GM19043 (cell line): ENCODE measurements around the gene KRTAP5-3.

ENCODE experiments used
- ATAC-seq: cut with Tn5 transposase; IDR thresholded peaks from one replicate; pipeline ENCODE4 v1.9.1; 2021; ENCODE audit warnings: low read depth; ENCODE audit not compliant: unreplicated experiment

Gene KRTAP5-3

DNA sequence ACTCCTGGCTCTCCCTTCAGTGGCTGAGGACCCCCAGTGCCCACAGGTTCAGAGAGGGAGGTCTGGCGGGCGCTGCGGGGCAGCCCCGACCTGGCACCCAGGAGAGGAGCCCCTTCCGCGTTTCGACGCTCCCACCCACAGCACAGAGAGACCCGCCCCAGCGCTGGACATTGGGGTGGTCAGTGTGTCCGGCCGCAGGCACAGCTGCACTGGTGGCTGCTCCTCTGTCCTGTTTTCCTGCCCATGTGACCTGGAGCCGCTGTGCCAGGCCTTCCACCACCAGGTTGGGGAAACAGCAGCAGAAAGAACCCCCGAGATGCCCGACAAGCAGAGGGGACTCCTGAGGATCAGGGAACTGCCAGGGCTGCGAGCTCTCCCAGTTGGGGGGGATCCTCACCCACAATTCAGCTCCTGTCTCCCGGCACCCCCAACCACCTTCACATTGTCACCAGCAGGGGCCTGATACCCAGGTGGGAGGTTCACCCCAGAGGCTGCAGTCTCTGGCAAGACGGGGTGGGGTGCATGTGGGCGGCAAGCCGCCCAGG, 35.0 kb upstream of the KRTAP5-3 start:
- no peak for ATAC-seq

DNA sequence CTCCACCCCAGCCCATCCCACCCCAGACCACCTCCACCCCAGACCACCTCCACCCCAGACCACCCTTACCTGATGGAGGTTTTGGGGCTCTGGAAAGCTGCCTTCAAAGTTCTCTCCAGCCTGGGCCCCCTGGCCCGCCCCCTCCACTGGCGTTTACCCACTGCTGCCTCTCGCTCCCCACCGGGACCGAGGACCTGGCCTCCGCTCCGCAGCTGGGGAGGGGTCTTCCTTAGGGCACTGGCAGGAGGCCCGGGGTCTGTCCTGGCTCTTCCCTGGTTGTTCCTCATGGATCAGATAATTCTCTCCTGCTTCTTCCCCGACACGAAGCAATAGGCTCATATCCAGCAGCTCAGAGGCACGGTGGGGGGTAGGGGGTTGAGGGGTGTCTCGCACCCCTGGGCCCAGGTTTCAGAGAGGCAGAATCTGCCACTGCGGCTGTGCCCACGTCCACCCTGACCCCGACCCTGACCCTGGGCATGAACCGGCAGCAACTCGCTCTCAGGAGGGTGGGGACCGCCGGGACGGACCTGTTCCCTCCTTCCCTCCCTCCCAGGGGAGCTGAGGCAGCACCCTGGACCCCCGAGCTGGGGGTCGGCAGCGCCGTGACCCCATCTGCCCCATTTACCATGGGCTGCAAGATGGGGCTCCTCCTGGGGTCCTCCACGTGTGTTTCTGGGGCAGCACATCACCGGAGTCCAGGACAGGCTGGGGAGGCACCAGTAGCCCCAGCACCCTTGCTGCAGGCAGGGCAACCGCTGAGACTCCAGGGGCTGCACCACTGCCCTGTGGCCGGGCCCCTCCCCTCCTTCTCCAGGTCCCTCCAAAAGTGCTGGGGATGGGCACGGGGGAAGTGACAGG, 34.3 kb upstream of the KRTAP5-3 start:
- no peak for ATAC-seq

DNA sequence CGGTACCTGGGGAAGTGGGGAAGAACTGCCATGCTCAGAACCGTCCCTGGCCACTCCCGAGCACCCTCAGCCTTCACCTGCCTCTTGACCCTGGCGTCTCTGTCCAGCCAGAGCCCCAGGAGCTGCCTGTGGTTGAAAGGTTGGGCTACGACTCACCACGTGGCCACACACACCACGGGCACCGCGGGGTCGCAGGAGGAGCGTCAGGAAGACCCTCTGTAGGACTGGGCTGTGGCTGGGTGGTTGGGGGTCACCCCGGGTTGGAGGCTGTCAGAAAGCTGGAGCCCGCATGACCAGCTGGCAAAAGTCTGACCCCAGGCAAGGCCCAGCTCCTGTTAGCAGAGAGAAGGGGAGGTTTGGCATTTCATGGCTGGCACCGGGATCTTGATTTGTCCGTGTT, 32.8 kb upstream of the KRTAP5-3 start:
- no peak for ATAC-seq

DNA sequence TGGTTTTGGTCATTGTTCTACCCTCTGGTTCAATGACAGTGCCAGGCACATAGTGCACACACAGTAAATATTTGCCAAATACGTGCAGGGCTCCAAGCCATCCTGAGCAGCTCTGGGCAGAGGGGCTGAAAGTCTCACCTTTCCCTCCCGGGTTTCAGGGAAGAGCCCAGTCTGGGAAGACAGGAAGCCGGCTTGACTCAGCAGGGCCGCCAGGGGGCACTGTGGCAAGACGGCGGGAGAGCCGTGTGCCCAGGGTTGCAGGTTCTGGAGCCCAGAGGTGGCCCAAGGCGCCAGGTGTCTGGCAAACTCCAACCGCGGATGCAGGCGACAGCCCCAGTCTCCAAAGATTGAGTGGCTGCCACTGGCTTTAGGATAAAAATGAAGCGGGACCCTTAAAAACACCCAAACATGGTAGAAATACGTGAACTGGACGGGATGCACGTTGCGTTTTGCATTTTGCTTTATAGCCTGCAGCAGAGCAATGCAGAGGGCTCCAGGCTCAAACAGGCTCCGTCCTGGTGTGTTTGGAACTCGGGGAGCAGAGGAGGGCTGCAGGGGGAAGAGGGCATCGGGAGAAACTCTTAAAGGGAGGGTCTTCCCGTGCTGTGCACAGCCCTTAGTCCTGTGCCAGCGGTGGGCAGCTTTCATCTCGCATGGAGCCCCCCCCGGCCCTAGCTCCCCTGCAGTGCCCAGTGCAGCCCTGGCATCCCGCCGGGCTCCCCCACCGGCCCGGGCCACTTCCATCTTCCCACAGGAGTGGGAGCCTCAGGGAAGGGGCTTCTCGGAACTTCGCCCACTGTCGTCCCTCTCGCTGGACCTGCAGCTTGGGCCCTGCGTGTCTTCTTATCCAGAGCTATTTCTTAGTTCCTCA, 32.0 kb upstream of the KRTAP5-3 start:
- no peak for ATAC-seq

- no peak for ATAC-seq
Observed at GRCh38 chr11:1639666-1640065, 31.4 kb upstream of the KRTAP5-3 start.

- no peak for ATAC-seq
Observed at GRCh38 chr11:1639102-1639620, 30.9 kb upstream of the KRTAP5-3 start.

DNA sequence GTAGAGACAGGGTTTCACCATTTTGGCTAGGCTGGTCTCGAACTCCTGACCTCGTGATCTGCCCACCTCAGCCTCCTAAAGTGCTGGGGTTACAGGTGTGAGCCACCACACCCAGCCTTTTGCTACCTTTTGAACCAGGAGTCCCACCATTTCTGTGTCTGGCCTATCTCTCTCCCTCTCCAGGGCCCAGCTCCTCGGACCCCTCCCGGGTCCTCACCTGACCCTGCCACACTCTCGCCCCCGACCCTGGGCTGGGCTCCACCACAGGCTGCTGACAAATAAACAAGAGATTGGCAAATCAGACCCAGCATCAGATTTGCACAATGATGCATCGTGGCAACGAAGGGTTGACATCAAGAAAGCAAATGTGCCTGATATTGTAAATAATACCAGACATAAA, 30.1 kb upstream of the KRTAP5-3 start:
- no peak for ATAC-seq

DNA sequence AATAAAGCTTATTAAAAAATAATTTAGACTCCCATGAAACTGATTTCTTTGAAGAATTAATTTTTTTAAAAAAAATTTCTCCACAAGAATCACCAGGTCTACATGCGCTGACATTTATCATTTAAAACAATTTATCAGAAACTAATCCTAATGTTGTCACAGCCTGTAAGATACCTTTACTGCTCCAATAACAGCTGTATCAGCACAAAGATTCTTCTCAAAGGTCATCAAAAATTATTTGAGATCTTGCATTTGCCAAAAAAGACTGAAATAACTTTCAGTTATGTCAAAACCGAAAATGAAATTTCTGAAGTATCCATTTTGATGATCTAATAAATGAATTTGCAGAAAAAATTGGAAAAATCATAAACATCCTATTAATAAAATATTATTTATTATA, 29.4 kb upstream of the KRTAP5-3 start:
- no peak for ATAC-seq

DNA sequence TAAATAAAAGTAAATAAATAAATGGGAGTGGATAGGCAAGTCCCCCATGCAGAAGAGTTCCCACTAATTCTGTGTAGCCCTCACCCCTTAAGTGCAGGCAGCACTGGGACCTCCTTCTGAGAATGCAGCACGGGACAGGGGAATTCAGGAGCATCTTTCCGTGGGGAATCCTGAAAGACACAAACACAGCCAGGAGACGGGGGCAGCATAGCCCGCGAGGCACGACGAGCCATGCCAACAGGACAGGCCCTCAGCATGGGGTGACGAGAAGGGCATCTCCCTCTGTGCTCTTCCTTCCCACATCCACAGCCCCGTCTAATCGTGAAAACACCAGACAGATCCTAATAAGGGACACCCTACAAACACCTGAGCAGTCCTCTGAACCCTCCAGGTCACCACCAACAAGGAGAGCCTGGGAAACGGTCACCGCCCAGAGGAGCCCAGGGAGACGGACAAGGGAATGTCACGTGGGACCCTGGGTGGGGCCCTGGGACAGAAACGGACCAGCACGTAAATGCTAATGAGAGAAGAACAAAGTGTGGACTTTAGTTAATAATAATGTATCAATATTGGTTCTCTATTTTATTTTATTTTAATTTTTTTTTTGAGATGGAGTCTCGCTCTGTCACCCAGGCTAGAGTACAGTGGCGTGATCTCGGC, 28.2 kb upstream of the KRTAP5-3 start:
- no peak for ATAC-seq

- ATAC-seq = no peak
Observed at GRCh38 chr11:1633864-1634263, 25.6 kb upstream of the KRTAP5-3 start.

GRCh38 chr11:1632053-1632714, 23.9 kb upstream of the KRTAP5-3 start:
- ATAC-seq = no peak

DNA sequence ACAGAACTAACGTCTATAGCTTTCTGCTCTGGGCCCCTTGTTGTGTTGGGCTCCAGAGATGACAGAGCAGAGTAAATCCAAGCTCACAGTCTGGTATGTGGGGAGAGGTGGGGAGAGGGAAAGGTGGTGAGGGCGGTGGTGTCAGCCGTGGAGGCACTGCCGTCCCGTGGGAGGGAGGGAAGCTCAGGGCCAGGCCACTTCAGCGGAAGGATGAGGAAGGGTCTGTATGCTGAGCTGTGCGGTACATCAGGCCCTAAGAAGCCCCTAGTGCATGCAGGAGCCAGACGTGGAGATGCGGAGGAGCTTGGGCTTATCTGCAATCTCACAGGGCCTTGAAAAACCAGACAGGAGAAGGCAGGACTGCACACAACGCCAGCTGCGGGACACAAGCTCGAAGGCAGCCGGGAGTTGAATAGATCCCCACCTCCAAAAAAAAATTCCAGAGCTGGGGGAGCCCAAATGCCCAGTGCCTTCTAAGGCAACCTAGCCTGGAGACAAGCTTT, 22.9 kb upstream of the KRTAP5-3 start:
- no peak for ATAC-seq

DNA sequence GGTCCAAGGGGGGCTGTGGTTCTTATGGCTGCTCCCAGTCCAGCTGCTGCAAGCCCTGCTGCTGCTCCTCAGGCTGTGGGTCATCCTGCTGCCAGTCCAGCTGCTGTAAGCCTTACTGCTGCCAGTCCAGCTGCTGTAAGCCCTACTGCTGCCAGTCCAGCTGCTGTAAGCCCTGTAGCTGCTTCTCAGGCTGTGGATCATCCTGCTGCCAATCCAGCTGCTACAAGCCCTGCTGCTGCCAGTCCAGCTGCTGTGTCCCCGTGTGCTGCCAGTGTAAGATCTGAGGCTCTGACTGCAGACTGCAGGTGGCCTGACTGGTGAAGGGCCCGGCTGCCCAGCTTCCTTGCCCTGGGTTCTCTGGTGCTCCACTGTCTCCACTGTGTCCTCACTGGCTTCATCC, 22.0 kb upstream of the KRTAP5-3 start:
- ATAC-seq = no peak

- ATAC-seq = no peak
Observed at GRCh38 chr11:1629326-1630185, 21.3 kb upstream of the KRTAP5-3 start, which contains the start of gene KRTAP5-5. TSS of gene KRTAP5-5 (plus strand) at chr11:1629775. CDS start at chr11:1629841, 66 bp downstream.

DNA sequence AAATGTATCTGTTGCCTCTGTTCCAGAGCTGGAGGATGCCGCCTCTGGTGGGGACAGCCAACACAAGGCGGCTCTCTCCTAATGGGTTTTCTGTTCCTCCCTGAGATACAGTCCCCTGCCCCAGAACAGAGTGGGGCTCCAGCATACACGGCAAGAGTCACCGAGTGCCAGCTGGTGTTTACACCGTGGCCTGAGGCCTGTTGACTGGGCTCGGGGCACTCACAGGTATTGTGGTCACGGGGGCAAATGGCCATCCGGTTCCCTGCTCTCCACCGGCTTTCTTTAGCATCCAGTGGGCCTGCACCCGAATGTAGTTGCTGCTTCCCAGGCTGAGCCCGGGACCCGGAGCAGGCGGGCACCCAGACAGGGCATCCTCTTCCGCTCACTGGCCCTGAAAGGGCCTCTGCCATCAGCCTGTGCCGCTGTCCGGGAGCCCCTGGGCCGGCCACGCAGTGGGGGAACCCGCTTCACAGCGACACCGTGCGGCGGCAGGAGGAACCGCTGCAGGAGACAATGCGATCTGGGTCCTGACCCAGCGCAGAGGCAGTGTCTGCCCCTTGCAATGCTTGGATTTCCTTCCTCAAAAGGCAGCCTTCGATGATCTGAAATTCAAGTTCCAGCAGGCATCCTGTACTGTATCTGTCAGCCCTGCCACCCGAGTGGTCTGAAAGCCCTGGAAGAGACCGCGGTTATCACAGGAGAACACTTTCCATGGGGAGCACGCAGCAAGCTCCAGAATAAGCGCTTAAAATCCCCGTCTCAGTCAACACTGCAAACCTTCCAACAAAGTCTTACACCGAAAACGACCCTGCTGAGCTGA, 20.5 kb upstream of the KRTAP5-3 start:
- ATAC-seq = no peak

DNA sequence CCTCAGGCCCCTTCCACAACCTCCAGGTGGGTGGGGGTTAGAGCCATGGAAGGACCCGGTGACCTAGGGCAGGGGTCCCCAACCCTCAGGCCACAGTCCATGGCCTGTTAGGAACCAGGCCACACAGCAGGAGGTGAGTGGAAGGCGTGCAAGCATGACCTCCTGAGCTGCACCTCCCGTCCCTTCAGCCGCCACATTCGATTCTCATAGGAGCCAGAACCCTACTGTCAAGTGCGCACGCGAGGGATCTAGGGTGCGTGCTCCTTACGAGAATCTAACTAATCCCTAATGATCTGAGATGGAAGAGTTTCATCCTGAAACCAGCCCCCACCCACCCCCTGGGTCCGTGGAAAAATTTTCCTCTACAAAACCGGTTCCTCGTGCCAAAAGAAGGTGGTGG, 17.3 kb upstream of the KRTAP5-3 start:
- no peak for ATAC-seq

DNA sequence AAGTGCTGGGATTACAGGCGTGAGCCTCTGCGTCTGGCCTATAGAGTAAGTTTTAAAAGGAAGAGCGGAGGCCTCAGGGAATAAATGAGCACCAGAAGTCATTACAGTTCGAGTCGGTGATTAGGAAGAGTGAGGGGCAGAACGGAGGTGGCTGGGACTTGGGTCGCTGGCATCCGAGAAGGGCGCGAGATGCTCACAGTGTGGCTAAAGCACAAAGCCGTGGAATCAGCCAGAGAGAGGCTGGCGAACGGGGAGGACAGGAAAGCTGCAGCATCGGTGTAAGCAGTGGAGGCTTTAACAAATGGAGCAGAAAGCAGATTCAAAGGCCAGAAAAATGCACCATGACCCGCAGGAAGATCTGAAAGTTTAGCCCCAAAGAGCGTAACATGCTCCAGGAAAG, 16.4 kb upstream of the KRTAP5-3 start:
- no peak for ATAC-seq

GRCh38 chr11:1623716-1624115, 15.5 kb upstream of the KRTAP5-3 start:
- no peak for ATAC-seq
